Testis (tissue), 3 donors: ENCODE measurements around the gene MPPED1. TPM values are rescaled to one million over a fixed set of nuclear protein-coding genes. Genes with fewer than 3 reads are reported as not detected.

Source experiments
- DNase-seq: peaks from one replicate; pipeline ENCODE4 v3.0.0-alpha.2; 2019
- H3K27ac ChIP-seq, 2 donors: fragments of 200-600 bp; sonication (generic); one replicate each; pipeline ENCODE4 v1.5.1; 2019
- H3K27me3 ChIP-seq: fragments of 200-600 bp; sonication (generic); one replicate; pipeline ENCODE4 v1.5.1; 2019
- H3K36me3 ChIP-seq: fragments of 200-600 bp; sonication (generic); one replicate; pipeline ENCODE4 v1.5.1; 2017; ENCODE audit warnings: low read depth; ENCODE audit errors: missing control alignments
- H3K4me1 ChIP-seq: fragments of 200-600 bp; sonication (generic); one replicate; pipeline ENCODE4 v1.5.1; 2019
- H3K4me3 ChIP-seq, 2 donors: fragments of 200-600 bp; sonication (generic); one replicate each; pipeline ENCODE4 v1.5.1; 2017 to 2019
- H3K9me3 ChIP-seq: fragments of 200-600 bp; sonication (generic); one replicate; pipeline ENCODE4 v1.5.1; 2017
- CTCF ChIP-seq, 3 experiments: fragments of 450-650 bp in 2 of 3; fragments of 200-600 bp in 1 of 3; sonication (generic) in 1 of 3; IDR thresholded peaks; one replicate each; pipeline ENCODE4 v1.5.1; 2016 to 2019; ENCODE audit warnings: antibody characterized with exemption in 3 of 3, mild to moderate bottlenecking in 2 of 3, moderate library complexity in 1 of 3
- POLR2A ChIP-seq: fragments of 450-650 bp; IDR thresholded peaks from one replicate; pipeline ENCODE4 v1.6.1; 2017; ENCODE audit warnings: antibody characterized with exemption, mild to moderate bottlenecking, moderate library complexity
- WGBS, 2 donors: methylation state at CpG; one replicate each; pipeline ENCODE4 v1.1.5; 2018; 5-methylcytosine and 5-hydroxymethylcytosine counted together
- intact Hi-C: fragments of 100-400 bp; cut with DNase I; formaldehyde crosslinking; loops from one replicate; pipeline ENCODE4 v1.15.1; 2023; ENCODE audit warnings: low total_unique reads
- polyA plus RNA-seq: library from polyadenylated mRNA; stranded (reverse); fragments of 350-450 nt; fragmentation: Illumina TruSeq; extraction: RNeasy Lipid Tissue Mini Kit (QIAGEN cat#74804); gene quantifications from one replicate; pipeline ENCODE4 v1.2.3, GENCODE V29; 2014; ENCODE audit warnings: low read depth, low replicate concordance; ENCODE audit not compliant: insufficient read depth
- total RNA-seq, 2 donors: library from RNA; depleted of rRNA; stranded (reverse); fragments of >200 nt; gene quantifications; one replicate each; pipeline ENCODE4 v1.2.3, GENCODE V29; 2016

MPPED1 gene
- total and polyA plus RNA-seq, 3 donors from 2014 or later = 1.3 to 5.9 (median 4.1) TPM

- WGBS, 2 donors = 52 to 82% methylated on average over 5 to 8 of the region's 8 CpGs
- TF ChIP-seq POLR2A (no peak), CTCF (IDR thresholded peaks at IDR 0.05) (no peak)
- intact Hi-C loops = no loop called here
- Histone ChIP-seq H3K36me3 (no peaks in the 10 kb centered on the region), H3K4me3 (no peak overlapping the region), H3K4me1 (peaks cover 3% of the 10 kb centered on the region), H3K9me3 (no peaks in the 10 kb centered on the region), H3K27ac (no peak overlapping the region), H3K27me3 (no peaks in the 10 kb centered on the region)
- no peak for DNase-seq
Measured at GRCh38 chr22:43473031-43473430, 61.2 kb downstream of the MPPED1 start.

- peaks cover 3% of the 10 kb centered on the region for H3K4me1 ChIP-seq
Measured at GRCh38 chr22:43473441-43473840, 61.6 kb downstream of the MPPED1 start.

GRCh38 chr22:43474161-43475101, 62.6 kb downstream of the MPPED1 start:
- no peak overlapping the region for H3K27ac ChIP-seq
- H3K4me3 ChIP-seq = no peak overlapping the region
- H3K9me3 ChIP-seq = no peaks in the 10 kb centered on the region
- no peaks in the 10 kb centered on the region for H3K27me3 ChIP-seq
- intact Hi-C loops = no loop called here
- peaks cover 3% of the 10 kb centered on the region for H3K4me1 ChIP-seq
- TF ChIP-seq POLR2A (no peak), CTCF (IDR thresholded peaks at IDR 0.05) (no peak)
- WGBS, 2 donors = 73% methylated on average over 15 to 28 of the region's 28 CpGs
- no peaks in the 10 kb centered on the region for H3K36me3 ChIP-seq
- no peak for DNase-seq

More at GRCh38 chr22:43473441-43473840, 61.6 kb downstream of the MPPED1 start:
- H3K27me3 ChIP-seq = no peaks in the 10 kb centered on the region
- no peak overlapping the region for H3K4me3 ChIP-seq
- intact Hi-C loops = no loop called here
- 89 to 100% methylated on average over 3 to 9 of the region's 9 CpGs for WGBS, 2 donors
- no peak overlapping the region for H3K27ac ChIP-seq
- no peaks in the 10 kb centered on the region for H3K9me3 ChIP-seq
- no peaks in the 10 kb centered on the region for H3K36me3 ChIP-seq
- DNase-seq = no peak
- TF ChIP-seq POLR2A (no peak), CTCF (IDR thresholded peaks at IDR 0.05) (no peak)

GRCh38 chr22:43475549-43476076, 63.8 kb downstream of the MPPED1 start:
- TF ChIP-seq POLR2A (no peak), CTCF (IDR thresholded peaks at IDR 0.05) (no peak)
- DNase-seq = no peak
- Histone ChIP-seq H3K4me1 (peaks cover 3% of the 10 kb centered on the region), H3K27ac (no peak overlapping the region), H3K36me3 (no peaks in the 10 kb centered on the region), H3K27me3 (no peaks in the 10 kb centered on the region), H3K9me3 (no peaks in the 10 kb centered on the region), H3K4me3 (no peak overlapping the region)
- intact Hi-C loops = no loop called here
- 93 to 98% methylated on average over 3 of the region's 3 CpGs for WGBS, 2 donors
